LNCAP (cell line): ENCODE results near the gene SNRNP25.
A peak's percentile ranks its signal among the peaks of the same experiment; 100 is the strongest.

ENCODE experiments used
- TF ChIP-seq, protein P1 (sequence below): fragments of 450-650 bp; IDR thresholded peaks from 2 replicates; pipeline ENCODE4 v1.5.1; 2017; ENCODE audit warnings: mild to moderate bottlenecking

SNRNP25 gene

GRCh38 chr16:105521-105920 is 51.9 kb downstream of the SNRNP25 start:
- TF ChIP-seq, protein P1, sequence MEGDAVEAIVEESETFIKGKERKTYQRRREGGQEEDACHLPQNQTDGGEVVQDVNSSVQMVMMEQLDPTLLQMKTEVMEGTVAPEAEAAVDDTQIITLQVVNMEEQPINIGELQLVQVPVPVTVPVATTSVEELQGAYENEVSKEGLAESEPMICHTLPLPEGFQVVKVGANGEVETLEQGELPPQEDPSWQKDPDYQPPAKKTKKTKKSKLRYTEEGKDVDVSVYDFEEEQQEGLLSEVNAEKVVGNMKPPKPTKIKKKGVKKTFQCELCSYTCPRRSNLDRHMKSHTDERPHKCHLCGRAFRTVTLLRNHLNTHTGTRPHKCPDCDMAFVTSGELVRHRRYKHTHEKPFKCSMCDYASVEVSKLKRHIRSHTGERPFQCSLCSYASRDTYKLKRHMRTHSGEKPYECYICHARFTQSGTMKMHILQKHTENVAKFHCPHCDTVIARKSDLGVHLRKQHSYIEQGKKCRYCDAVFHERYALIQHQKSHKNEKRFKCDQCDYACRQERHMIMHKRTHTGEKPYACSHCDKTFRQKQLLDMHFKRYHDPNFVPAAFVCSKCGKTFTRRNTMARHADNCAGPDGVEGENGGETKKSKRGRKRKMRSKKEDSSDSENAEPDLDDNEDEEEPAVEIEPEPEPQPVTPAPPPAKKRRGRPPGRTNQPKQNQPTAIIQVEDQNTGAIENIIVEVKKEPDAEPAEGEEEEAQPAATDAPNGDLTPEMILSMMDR: no peak

DNA sequence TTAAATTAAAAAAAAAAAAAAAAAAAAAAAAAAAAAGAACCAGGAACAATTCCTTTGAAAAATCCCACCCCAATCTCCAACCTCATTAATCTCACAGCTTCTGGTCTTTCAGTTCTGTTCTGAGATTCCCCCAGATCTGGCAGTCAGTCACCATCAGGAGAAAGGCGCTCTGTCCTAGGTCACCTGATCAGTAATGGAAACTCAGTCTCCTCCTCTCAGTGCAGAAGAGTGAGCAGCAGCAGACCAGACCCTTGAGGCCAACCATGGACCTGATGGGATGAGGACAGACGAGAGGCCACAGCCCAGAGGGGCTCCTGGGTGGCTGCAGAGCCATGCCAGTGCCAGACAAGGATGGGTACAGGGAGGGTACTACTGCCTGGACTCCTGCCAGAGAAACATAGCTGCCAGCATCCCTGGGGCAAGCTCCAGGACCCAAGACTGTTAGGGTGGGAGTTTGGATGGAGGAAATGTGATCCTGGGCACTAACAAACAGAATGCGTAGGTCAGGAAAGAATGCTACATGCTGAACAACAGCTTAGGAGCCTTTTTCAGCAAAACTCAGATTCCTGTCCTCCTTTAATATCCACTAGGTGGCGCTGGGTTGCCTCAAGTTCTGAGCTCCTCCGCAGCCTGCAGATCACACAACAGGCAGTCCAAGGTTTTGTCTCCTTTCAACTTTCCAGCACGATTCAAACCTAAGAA is 53.1 kb downstream of the SNRNP25 start:
- TF ChIP-seq, protein P1: peak; percentile 86
